Activated CD4-positive, alpha-beta T cell treated with anti-CD3 and anti-CD28 coated beads for 36 hours (primary cell): ENCODE data around the gene CORT. TPM values are rescaled to one million over a fixed set of nuclear protein-coding genes. Genes with fewer than 3 reads are reported as not detected.
"Not testable (repeated sequence)": the region's sequence is repeated elsewhere in the genome, so short reads cannot be mapped to it uniquely, and the experiment has no call there.

Experiments used
- ATAC-seq: fragments of 200-7000 bp; cut with Tn5 transposase; one replicate; pipeline ENCODE4 v1.10.0; 2021; ENCODE audit warnings: mild to moderate bottlenecking, moderate library complexity
- CTCF ChIA-PET: fragments of 350-600 bp; sonication (Branson Sonifier 250); formaldehyde crosslinking; loops from one replicate; lab custom pipeline; 2021; ENCODE audit warnings: antibody characterized with exemption; lab: Charles Lee
- POLR2A ChIA-PET: fragments of 350-600 bp; sonication (Branson Sonifier 250); formaldehyde crosslinking; loops from one replicate; lab custom pipeline; 2021; ENCODE audit warnings: antibody characterized with exemption, inconsistent platforms; lab: Charles Lee
- DNase-seq: peaks from one replicate; pipeline ENCODE4 v3.0.0-alpha.2; 2020
- H3K27ac Mint-ChIP-seq: one replicate; pipeline ENCODE4 v1.8.0; 2021; ENCODE audit warnings: mixed read lengths
- H3K27me3 Mint-ChIP-seq: one replicate; pipeline ENCODE4 v1.8.0; 2021; ENCODE audit warnings: mixed read lengths
- H3K36me3 Mint-ChIP-seq: one replicate; pipeline ENCODE4 v1.8.0; 2021; ENCODE audit warnings: low read depth, mixed read lengths
- H3K4me1 Mint-ChIP-seq: one replicate; pipeline ENCODE4 v1.8.0; 2021; ENCODE audit warnings: mixed read lengths
- H3K4me3 Mint-ChIP-seq: one replicate; pipeline ENCODE4 v1.8.0; 2021; ENCODE audit warnings: mild to moderate bottlenecking, moderate library complexity, mixed read lengths
- H3K9me3 Mint-ChIP-seq: one replicate; pipeline ENCODE4 v1.8.0; 2021; ENCODE audit warnings: low read depth, mixed read lengths
- intact Hi-C, 2 experiments: fragments of 100-400 bp; cut with DNase I in 1 of 2; cut with micrococcal nuclease in 1 of 2; formaldehyde crosslinking; loops; one replicate each; pipeline versions ENCODE4 v1.14.2 to v1.15.1; 2022 to 2024; cut with DNase I, micrococcal nuclease
- total RNA-seq, 2 experiments: library from RNA; stranded (reverse); gene quantifications; one replicate each; pipeline ENCODE4 v1.2.3, GENCODE V29; 2021

The CORT gene
- total RNA-seq, 2 experiments from 2014 or later = 0.16 TPM; not detected in 1

DNA sequence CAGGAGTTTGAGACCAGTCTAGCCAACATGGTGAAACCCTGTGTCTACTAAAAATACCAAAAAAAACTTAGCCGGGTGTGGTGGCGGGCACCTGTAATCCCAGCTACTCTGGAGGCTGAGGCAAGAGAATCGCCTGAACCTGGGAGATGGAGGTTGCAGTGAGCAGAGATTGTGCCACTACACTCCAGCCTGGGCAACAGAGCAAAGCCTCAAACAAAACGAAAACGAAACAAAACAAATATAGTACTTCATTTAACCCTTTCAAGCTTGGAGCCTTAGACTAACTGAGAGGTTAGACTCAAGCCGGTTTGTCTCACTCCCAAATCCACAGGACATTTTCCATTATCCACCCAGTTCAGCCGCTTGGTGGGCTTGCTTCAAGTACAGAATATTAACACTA lies 7.6 kb downstream of the CORT start:
- DNase-seq, H3K27ac Mint-ChIP-seq, H3K27me3 Mint-ChIP-seq, H3K4me3 Mint-ChIP-seq, H3K4me1 Mint-ChIP-seq, intact Hi-C loops, H3K9me3 Mint-ChIP-seq: not testable (repeated sequence)
- peaks cover 26% of the 10 kb centered on the region for H3K36me3 Mint-ChIP-seq
- ATAC-seq = peak; percentile 26
- CTCF ChIA-PET = interaction anchor here (0.7 to 1.4 kb wide), 2 partner anchors 37 to 411 kb away, joined by 3 to 7 read pairs; no protein-coding TSS in a partner anchor
- POLR2A ChIA-PET = interaction anchor here (0.6 kb wide), 1 partner anchor 21 kb away, joined by 6 read pairs; no protein-coding TSS in a partner anchor

- intact Hi-C loops = no loop called here
- POLR2A ChIA-PET = no interaction called here
- H3K27ac Mint-ChIP-seq = no peak overlapping the region
Observed at GRCh38 chr1:10457875-10458274, 8.0 kb downstream of the CORT start.

DNA sequence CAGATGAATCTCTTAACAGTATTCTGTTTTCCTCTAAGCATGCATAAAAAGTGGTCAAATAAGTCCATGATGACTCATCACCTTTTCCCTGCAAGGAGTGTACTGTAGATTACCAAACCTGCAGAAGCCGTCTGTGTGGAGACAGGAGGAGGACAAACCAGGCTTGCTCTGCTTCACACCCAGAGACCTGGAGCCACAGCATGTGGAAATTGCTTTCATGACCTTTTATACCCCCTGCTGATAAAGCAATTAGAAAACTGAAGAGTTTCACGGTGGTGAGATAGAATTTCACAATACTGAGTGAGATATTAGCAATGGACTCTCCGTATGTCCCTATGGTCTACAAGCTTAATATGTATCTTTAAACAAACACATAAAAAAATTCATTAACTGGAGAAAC lies 9.4 kb downstream of the CORT start:
- CTCF ChIA-PET = interaction anchor here (0.6 kb wide), 1 partner anchor 400 kb away, joined by 4 read pairs; no protein-coding TSS in a partner anchor

More at GRCh38 chr1:10457875-10458274, 8.0 kb downstream of the CORT start:
- CTCF ChIA-PET = interaction anchor here (0.7 to 0.9 kb wide), 2 partner anchors 37 to 410 kb away, joined by 3 read pairs; no protein-coding TSS in a partner anchor
- ATAC-seq (no peak), DNase-seq (no peak)
- Mint-ChIP-seq H3K27me3 (no peaks in the 10 kb centered on the region), H3K4me1 (no peaks in the 10 kb centered on the region), H3K36me3 (peaks cover 29% of the 10 kb centered on the region), H3K9me3 (no peaks in the 10 kb centered on the region), H3K4me3 (no peak overlapping the region)

GRCh38 chr1:10467078-10467477 lies 17.2 kb downstream of the CORT start:
- intact Hi-C loops = no loop called here
- H3K27me3 Mint-ChIP-seq = no peaks in the 10 kb centered on the region
- no peaks in the 10 kb centered on the region for H3K9me3 Mint-ChIP-seq
- no peak for ATAC-seq
- DNase-seq = no peak
- ChIA-PET POLR2A (no interaction called here), CTCF (interaction anchor here (0.7 kb wide), 1 partner anchor 99 kb away, joined by 5 read pairs; no protein-coding TSS in a partner anchor)
- H3K4me3 Mint-ChIP-seq = no peak overlapping the region
- peaks cover 37% of the 10 kb centered on the region for H3K36me3 Mint-ChIP-seq
- peaks cover 7% of the 10 kb centered on the region for H3K4me1 Mint-ChIP-seq
- no peak overlapping the region for H3K27ac Mint-ChIP-seq

More for the DNA sequence above, 9.4 kb downstream of the CORT start:
- ATAC-seq (no peak), DNase-seq (no peak)
- Mint-ChIP-seq H3K4me3 (no peak overlapping the region), H3K27me3 (no peaks in the 10 kb centered on the region), H3K9me3 (no peaks in the 10 kb centered on the region), H3K4me1 (no peaks in the 10 kb centered on the region), H3K27ac (no peak overlapping the region), H3K36me3 (peaks cover 34% of the 10 kb centered on the region)
- POLR2A ChIA-PET = interaction anchor here (0.7 kb wide), 1 partner anchor 249 kb away, joined by 8 read pairs; the partner anchor contains the start of gene KIF1B
- intact Hi-C loops = no loop called here

DNA sequence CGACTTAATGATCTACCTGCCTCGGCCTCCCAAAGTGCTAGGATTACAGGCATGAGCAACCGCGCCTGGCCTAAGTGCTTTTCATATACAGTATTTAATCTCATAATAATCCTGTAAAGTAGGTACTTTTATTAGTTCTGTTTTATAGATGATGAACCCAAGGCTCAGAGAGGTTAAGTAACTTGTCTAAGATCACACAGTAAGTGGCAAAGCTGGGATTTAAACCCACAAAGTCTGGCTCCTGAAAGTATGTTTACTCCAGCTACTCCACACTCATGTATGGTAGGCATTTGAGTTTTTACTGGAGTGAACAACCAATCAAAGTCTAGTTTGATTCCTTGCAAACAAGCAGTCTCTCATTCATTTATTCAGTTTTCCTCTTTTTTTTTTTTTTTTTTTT lies 20.2 kb downstream of the CORT start:
- Mint-ChIP-seq H3K27me3 (no peaks in the 10 kb centered on the region), H3K4me3 (no peak overlapping the region), H3K9me3 (no peaks in the 10 kb centered on the region), H3K4me1 (peaks cover 21% of the 10 kb centered on the region), H3K27ac (no peak overlapping the region), H3K36me3 (peaks cover 23% of the 10 kb centered on the region)
- ATAC-seq (no peak), DNase-seq (no peak)
- ChIA-PET CTCF (interaction anchor here (0.6 kb wide), 1 partner anchor 732 kb away, joined by 4 read pairs; no protein-coding TSS in a partner anchor), POLR2A (no interaction called here)
- intact Hi-C loops = loop anchor here (5.0 to 10.0 kb wide), 4 partner anchors 75 to 1335 kb away; partner anchors contain the start of genes CLCN6 (in 1 of the 2), MTHFR (in 1 of the 2), PGD (in 1 of the 2) and SLC25A33 (in 1 of the 2)

- intact Hi-C loops = loop anchor here (1.0 to 10.0 kb wide), 13 partner anchors 40 to 1333 kb away; partner anchors contain the start of genes CENPS (in 2 of the 2), CLCN6 (in 1 of the 2), CTNNBIP1 (in 1 of the 2) and EXOSC10 (in 1 of the 2)
- peak; percentile 12 for DNase-seq
- Mint-ChIP-seq H3K4me1 (peaks cover 31% of the 10 kb centered on the region), H3K9me3 (no peaks in the 10 kb centered on the region), H3K4me3 (peak overlapping the region; percentile 97), H3K27ac (peak overlapping the region; percentile 92), H3K27me3 (no peaks in the 10 kb centered on the region), H3K36me3 (peaks cover 21% of the 10 kb centered on the region)
- CTCF ChIA-PET = interaction anchor here (0.8 to 2.1 kb wide), 4 partner anchors 23 to 42 kb away, joined by 3 to 7 read pairs (median 5); no protein-coding TSS in a partner anchor
- no peak for ATAC-seq
- POLR2A ChIA-PET = no interaction called here
Observed at GRCh38 chr1:10471411-10472219, 21.8 kb downstream of the CORT start.

DNA sequence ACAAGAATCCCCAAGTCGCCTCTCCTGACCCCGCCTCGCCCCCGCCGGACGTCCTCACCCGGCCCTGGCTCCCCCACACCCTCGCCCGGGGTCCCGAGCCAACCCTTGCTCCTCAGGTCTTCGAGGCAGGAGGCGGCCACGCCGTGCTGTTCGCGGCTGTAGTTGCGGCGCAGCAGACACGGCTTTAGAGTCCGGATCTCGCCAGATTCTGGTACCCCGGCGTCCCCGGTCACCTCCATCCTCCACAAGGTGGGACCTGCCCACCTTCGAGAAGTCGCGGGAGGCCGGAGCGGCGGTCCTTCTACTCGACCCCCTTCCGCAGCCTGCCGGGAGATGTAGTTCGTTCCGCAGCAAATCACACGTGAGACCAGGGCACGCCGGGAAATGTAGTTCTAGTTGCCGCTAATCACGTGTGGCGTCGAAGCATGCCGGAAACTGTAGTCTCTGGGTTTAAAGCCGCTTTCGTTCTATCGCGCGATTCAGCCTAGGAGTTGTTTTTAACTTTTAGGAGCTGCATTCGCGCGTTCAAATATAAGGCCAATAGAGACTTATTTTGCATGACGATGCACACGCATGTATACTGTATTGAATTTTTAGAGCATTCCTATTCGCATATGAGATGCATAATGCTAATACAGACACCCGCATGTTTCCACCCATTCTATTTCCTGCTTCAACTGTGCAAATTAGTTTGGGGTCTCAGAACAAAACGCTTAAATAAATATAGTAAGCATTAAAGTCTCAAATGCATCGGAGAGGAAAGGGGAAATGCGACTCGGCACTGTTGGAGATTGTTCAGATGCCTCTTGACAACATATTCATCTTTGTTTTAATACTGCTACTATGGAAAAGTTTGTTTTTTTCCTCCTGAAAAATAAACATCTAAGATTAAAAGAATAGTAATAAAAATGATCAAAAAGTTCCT lies 22.7 kb downstream of the CORT start, which contains the start of gene DFFA:
Gene DFFA (minus strand): TSS at position 310 of the 925 bp plus-strand sequence. CDS start 71 bp downstream, at position 239.
- H3K27ac Mint-ChIP-seq = peak within 1 kb of the TSS; percentile 92

GRCh38 chr1:10473145-10473765 lies 23.4 kb downstream of the CORT start:
- H3K4me3 Mint-ChIP-seq = peak overlapping the region; percentile 97
- no peak for ATAC-seq
- peaks cover 38% of the 10 kb centered on the region for H3K4me1 Mint-ChIP-seq
- peak overlapping the region; percentile 92 for H3K27ac Mint-ChIP-seq
- POLR2A ChIA-PET = no interaction called here
- DNase-seq = no peak
- CTCF ChIA-PET = interaction anchor here (1.1 to 2.1 kb wide), 4 partner anchors 22 to 44 kb away, joined by 3 to 7 read pairs (median 4); no protein-coding TSS in a partner anchor
- peaks cover 10% of the 10 kb centered on the region for H3K36me3 Mint-ChIP-seq
- no peaks in the 10 kb centered on the region for H3K9me3 Mint-ChIP-seq
- no peaks in the 10 kb centered on the region for H3K27me3 Mint-ChIP-seq
- intact Hi-C loops = loop anchor here (2.0 to 10.0 kb wide), 5 partner anchors 42 to 1332 kb away; partner anchors contain the start of genes CENPS (in 1 of the 2), CLCN6 (in 1 of the 2), MTHFR (in 1 of the 2) and PGD (in 1 of the 2)

More for the DNA sequence above, 22.7 kb downstream of the CORT start, which contains the start of gene DFFA:
- Mint-ChIP-seq H3K36me3 (peaks cover 17% of the 10 kb centered on the region), H3K4me3 (peak within 1 kb of the TSS; percentile 97), H3K4me1 (peaks cover 38% of the 10 kb centered on the region), H3K27me3 (no peaks in the 10 kb centered on the region), H3K9me3 (no peaks in the 10 kb centered on the region)
- peak; percentile 96 for DNase-seq
- ChIA-PET POLR2A (no interaction called here), CTCF (interaction anchor here (1.5 to 2.1 kb wide), 3 partner anchors 22 to 43 kb away, joined by 3 to 7 read pairs (median 6); no protein-coding TSS in a partner anchor)
- peak; percentile 83 for ATAC-seq
- intact Hi-C loops = loop anchor here (1.0 to 10.0 kb wide), 13 partner anchors 39 to 1332 kb away; partner anchors contain the start of genes CENPS (in 2 of the 2), CLCN6 (in 1 of the 2), CTNNBIP1 (in 1 of the 2) and EXOSC10 (in 1 of the 2)

DNA sequence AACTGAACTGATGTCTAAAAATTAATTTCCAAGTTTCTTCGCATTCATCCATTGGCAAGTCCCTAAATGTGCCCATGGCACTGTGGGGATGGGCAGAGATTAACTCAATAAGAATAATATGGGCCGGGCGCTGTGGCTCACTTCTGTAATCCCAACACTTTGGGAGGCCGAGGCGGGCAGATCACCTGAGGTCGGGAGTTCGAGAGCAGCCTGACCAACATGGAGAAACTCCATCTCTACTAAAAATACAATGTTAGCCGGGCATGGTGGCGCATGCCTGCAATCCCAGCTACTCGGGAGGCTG lies 24.4 kb downstream of the CORT start:
- H3K36me3 Mint-ChIP-seq, ATAC-seq, H3K9me3 Mint-ChIP-seq, POLR2A ChIA-PET, DNase-seq, H3K27me3 Mint-ChIP-seq: not testable (repeated sequence)
- Mint-ChIP-seq H3K27ac (peak overlapping the region; percentile 91), H3K4me1 (peaks cover 37% of the 10 kb centered on the region), H3K4me3 (peak overlapping the region; percentile 99)
- CTCF ChIA-PET = interaction anchor here (1.1 kb wide), 1 partner anchor 36 kb away, joined by 3 read pairs; no protein-coding TSS in a partner anchor
- intact Hi-C loops = loop anchor here (1.0 to 10.0 kb wide), 10 partner anchors 21 to 1331 kb away; partner anchors contain the start of genes CLCN6 (in 1 of the 2), KIF1B (in 1 of the 2), MTHFR (in 1 of the 2) and MTOR (in 1 of the 2)
